ENCODE measurements around the gene IFNGR1.
A peak's percentile ranks its signal among the peaks of the same experiment; 100 is the strongest.

The IFNGR1 gene

GRCh38 chr6:137173501-137173900 is 45.7 kb downstream of the IFNGR1 start, which contains the start of gene IL22RA2:
IL22RA2 (minus strand) TSS chr6:137173644; CDS start chr6:137161749, 11,895 bp downstream.
- no peak for DNase-seq

GRCh38 chr6:137172734-137173431 is 46.3 kb downstream of the IFNGR1 start:
- no peak for DNase-seq

- DNase-seq: no peak
Observed at GRCh38 chr6:137171824-137172733, 47.1 kb downstream of the IFNGR1 start.

GRCh38 chr6:137171053-137171374 is 48.2 kb downstream of the IFNGR1 start:
- DNase-seq: no peak

GRCh38 chr6:137170266-137171052 is 48.7 kb downstream of the IFNGR1 start:
- no peak for DNase-seq

- no peak for DNase-seq
Observed at GRCh38 chr6:137167702-137168377, 51.3 kb downstream of the IFNGR1 start.

GRCh38 chr6:137166247-137167098 is 52.7 kb downstream of the IFNGR1 start:
- DNase-seq: no peak

GRCh38 chr6:137165375-137166246 is 53.6 kb downstream of the IFNGR1 start:
- DNase-seq: peak; percentile 76

GRCh38 chr6:137163732-137164318 is 55.4 kb downstream of the IFNGR1 start:
- DNase-seq: no peak

GRCh38 chr6:137162692-137163306 is 56.4 kb downstream of the IFNGR1 start:
- DNase-seq: no peak

- no peak for DNase-seq
Observed at GRCh38 chr6:137161949-137162348, 57.2 kb downstream of the IFNGR1 start.

- DNase-seq: no peak
Observed at GRCh38 chr6:137160763-137161162, 58.4 kb downstream of the IFNGR1 start.

- no peak for DNase-seq
Observed at GRCh38 chr6:137159912-137160311, 59.3 kb downstream of the IFNGR1 start.

GRCh38 chr6:137157601-137158000 is 61.6 kb downstream of the IFNGR1 start:
- no peak for DNase-seq

- no peak for DNase-seq
Observed at GRCh38 chr6:137156650-137157049, 62.5 kb downstream of the IFNGR1 start.

GRCh38 chr6:137155830-137156229 is 63.4 kb downstream of the IFNGR1 start:
- DNase-seq: peak; percentile 89

GRCh38 chr6:137150072-137150471 is 69.1 kb downstream of the IFNGR1 start:
- no peak for DNase-seq

GRCh38 chr6:137149035-137149393 is 70.2 kb downstream of the IFNGR1 start:
- DNase-seq: no peak

- DNase-seq: no peak
Observed at GRCh38 chr6:137148306-137149034, 70.7 kb downstream of the IFNGR1 start.

All from OCI-M1 (cell line).